A549 (cell line): ENCODE data around the gene CNTNAP5. TPM values are rescaled to one million over a fixed set of nuclear protein-coding genes. Genes with fewer than 3 reads are reported as not detected.

Experiments
- ATAC-seq, 2 experiments: fragments of 200-7000 bp in 1 of 2; fragments of >200 bp in 1 of 2; cut with Nextera tagmentation in 1 of 2; cut with Tn5 transposase in 1 of 2; 3 replicates each; pipeline versions ENCODE4 v1.8.0 to v1.9.1; 2018 to 2020; ENCODE audit warnings: mild to moderate bottlenecking in 1 of 2, moderate library complexity in 1 of 2
- CTCF ChIA-PET: fragments of 300-600 bp; sonication (Branson Sonifier 250); formaldehyde crosslinking; extraction: SDS; loops from one replicate; lab custom pipeline; 2021; ENCODE audit warnings: antibody characterized with exemption, inconsistent platforms; lab: Yijun Ruan, JAX
- POLR2A ChIA-PET: fragments of 350-600 bp; formaldehyde crosslinking; extraction: SDS; loops from one replicate; lab custom pipeline; 2021; ENCODE audit warnings: antibody characterized with exemption, inconsistent platforms; lab: Yijun Ruan, JAX
- DNase-seq, 2 experiments: peaks; one replicate each; pipeline versions ENCODE4 v3.0.0 to v3.0.0-alpha.2; 2011 to 2016; ENCODE audit warnings: low read depth in 1 of 2, low spot score in 1 of 2
- FAIRE-seq: peaks from 2 replicates; lab custom pipeline; 2011; peaks lifted over from hg19 to GRCh38; lab: Jason Lieb, UNC
- H3K27ac ChIP-seq, 2 experiments: fragments of >200 bp; sonication (Bioruptor Twin); formaldehyde crosslinking; 3 replicates each; pipeline ENCODE4 v1.5.1; 2016 to 2017
- H3K4me1 ChIP-seq: fragments of >200 bp; sonication (Bioruptor Twin); formaldehyde crosslinking; 3 replicates; pipeline ENCODE4 v1.6.1; 2016
- H3K4me2 ChIP-seq: fragments of >200 bp; sonication (Bioruptor Twin); formaldehyde crosslinking; 3 replicates; pipeline ENCODE4 v1.6.1; 2016
- H3K4me3 ChIP-seq: fragments of >200 bp; sonication (Bioruptor Twin); formaldehyde crosslinking; 3 replicates; pipeline ENCODE4 v1.5.1; 2016
- H3K9me3 ChIP-seq: fragments of >200 bp; sonication (Bioruptor Twin); formaldehyde crosslinking; 3 replicates; pipeline ENCODE4 v1.6.1; 2016
- CEBPB ChIP-seq, 2 experiments: fragments of >200 bp in 1 of 2; sonication (Bioruptor Twin) in 1 of 2; formaldehyde crosslinking in 1 of 2; IDR thresholded peaks; 2 replicates each; pipeline ENCODE4 v1.6.1; 2012 to 2016
- CHD2 ChIP-seq: fragments of 150-350 bp; IDR thresholded peaks from 2 replicates; pipeline ENCODE4 v1.6.1; 2014; ENCODE audit warnings: low read length; ENCODE audit not compliant: partially characterized antibody
- CHD4 ChIP-seq: fragments of 200-600 bp; sonication (generic); IDR thresholded peaks from 2 replicates; pipeline ENCODE4 v1.6.1; 2016; ENCODE audit warnings: antibody characterized with exemption, mild to moderate bottlenecking, borderline replicate concordance
- CTCF ChIP-seq: fragments of >200 bp; sonication (Bioruptor Twin); formaldehyde crosslinking; IDR thresholded peaks from 3 replicates; pipeline ENCODE4 v1.5.1; 2016
- EHF ChIP-seq: fragments of 250-450 bp; sonication (Bioruptor Pico); IDR thresholded peaks from 2 replicates; pipeline ENCODE4 v1.5.0; 2020; ENCODE audit warnings: mild to moderate bottlenecking
- ESRRA ChIP-seq: fragments of 150-350 bp; IDR thresholded peaks from 2 replicates; pipeline ENCODE4 v1.6.1; 2014; ENCODE audit warnings: mild to moderate bottlenecking, low read length, borderline replicate concordance
- FOSB ChIP-seq: fragments of 250-450 bp; sonication (Bioruptor Pico); IDR thresholded peaks from 2 replicates; pipeline ENCODE4 v1.5.0; 2020; ENCODE audit warnings: mild to moderate bottlenecking, moderate library complexity
- HDAC2 ChIP-seq: fragments of 200-600 bp; sonication (generic); IDR thresholded peaks from 2 replicates; pipeline ENCODE4 v1.6.1; 2016
- HEYL ChIP-seq: fragments of 250-450 bp; sonication (Bioruptor Pico); IDR thresholded peaks from 2 replicates; pipeline ENCODE4 v1.8.0; 2021; ENCODE audit warnings: mild to moderate bottlenecking, moderate library complexity
- HMGXB4 ChIP-seq: fragments of 250-450 bp; sonication (Bioruptor Pico); IDR thresholded peaks from 2 replicates; pipeline ENCODE4 v1.5.0; 2021; ENCODE audit warnings: mild to moderate bottlenecking, moderate library complexity, borderline replicate concordance
- HOXB5 ChIP-seq: fragments of 250-450 bp; sonication (Bioruptor Pico); IDR thresholded peaks from 2 replicates; pipeline ENCODE4 v1.5.0; 2020; ENCODE audit warnings: mild to moderate bottlenecking, moderate library complexity
- MAFK ChIP-seq: fragments of 450-650 bp; IDR thresholded peaks from 2 replicates; pipeline ENCODE4 v1.6.1; 2014; ENCODE audit not compliant: partially characterized antibody
- NPAS2 ChIP-seq: fragments of 250-450 bp; sonication (Bioruptor Pico); IDR thresholded peaks from 2 replicates; pipeline ENCODE4 v1.8.0; 2022; ENCODE audit warnings: mild to moderate bottlenecking, moderate library complexity, borderline replicate concordance
- NR3C1 ChIP-seq: fragments of >200 bp; sonication (Bioruptor Twin); formaldehyde crosslinking; IDR thresholded peaks from 3 replicates; pipeline ENCODE4 v1.6.1; 2017
- PBX3 ChIP-seq: IDR thresholded peaks from 2 replicates; pipeline ENCODE4 v1.6.1; 2012
- RCOR1 ChIP-seq: fragments of 150-350 bp; IDR thresholded peaks from 2 replicates; pipeline ENCODE4 v1.6.1; 2014; ENCODE audit warnings: antibody characterized with exemption, low read length, low read depth
- RFX5 ChIP-seq: fragments of 450-650 bp; IDR thresholded peaks from 2 replicates; pipeline ENCODE4 v1.7.1; 2014; ENCODE audit warnings: antibody characterized with exemption, mild to moderate bottlenecking, moderate library complexity
- SMC3 ChIP-seq: fragments of >200 bp; sonication (Bioruptor Twin); formaldehyde crosslinking; IDR thresholded peaks from 3 replicates; pipeline ENCODE4 v1.6.1; 2018; ENCODE audit warnings: inconsistent platforms
- TP53 ChIP-seq: fragments of 250-450 bp; sonication (Bioruptor Pico); IDR thresholded peaks from 2 replicates; pipeline ENCODE4 v1.5.0; 2021; ENCODE audit warnings: mild to moderate bottlenecking, moderate library complexity
- ZC3H11A ChIP-seq: fragments of 450-650 bp; IDR thresholded peaks from 2 replicates; pipeline ENCODE4 v1.6.1; 2014; ENCODE audit warnings: antibody characterized with exemption, mild to moderate bottlenecking
- ZFP36 ChIP-seq: fragments of 450-650 bp; IDR thresholded peaks from 2 replicates; pipeline ENCODE4 v1.6.1; 2014; ENCODE audit warnings: borderline replicate concordance; ENCODE audit not compliant: partially characterized antibody
- ZSCAN20 ChIP-seq: fragments of 250-450 bp; sonication (Bioruptor Pico); IDR thresholded peaks from 2 replicates; pipeline ENCODE4 v1.8.0; 2022; ENCODE audit warnings: mild to moderate bottlenecking, moderate library complexity
- WGBS: methylation state at CpG from one replicate; pipeline ENCODE4 v1.1.6; 2017; ENCODE audit errors: missing lambda C conversion rate; 5-methylcytosine and 5-hydroxymethylcytosine counted together
- polyA plus RNA-seq, 4 experiments: library from polyadenylated mRNA; depleted of rRNA in 3 of 4; stranded (reverse); fragments of >200 nt; fragmentation: RNase III in 1 of 4; extraction: RNeasy Plus Mini Kit Qiagen cat#74134 plus additional on column Dnase treatment in 1 of 4; gene quantifications; 2 replicates in 3 of 4; 3 replicates in 1 of 4; pipeline ENCODE4 v1.2.3, GENCODE V29; 2011 to 2017
- TF ChIP-seq, protein P1 (sequence below): fragments of >200 bp; sonication (Bioruptor Twin); formaldehyde crosslinking; IDR thresholded peaks from 2 replicates; pipeline ENCODE4 v1.6.1; 2016
- TF ChIP-seq, protein P2 (sequence below): fragments of >200 bp; sonication (Bioruptor Twin); formaldehyde crosslinking; IDR thresholded peaks from 3 replicates; pipeline ENCODE4 v1.6.1; 2016

The CNTNAP5 gene
- polyA plus RNA-seq, 2 of the 4 experiments (the other 2 are of a cell fraction): not detected

DNA sequence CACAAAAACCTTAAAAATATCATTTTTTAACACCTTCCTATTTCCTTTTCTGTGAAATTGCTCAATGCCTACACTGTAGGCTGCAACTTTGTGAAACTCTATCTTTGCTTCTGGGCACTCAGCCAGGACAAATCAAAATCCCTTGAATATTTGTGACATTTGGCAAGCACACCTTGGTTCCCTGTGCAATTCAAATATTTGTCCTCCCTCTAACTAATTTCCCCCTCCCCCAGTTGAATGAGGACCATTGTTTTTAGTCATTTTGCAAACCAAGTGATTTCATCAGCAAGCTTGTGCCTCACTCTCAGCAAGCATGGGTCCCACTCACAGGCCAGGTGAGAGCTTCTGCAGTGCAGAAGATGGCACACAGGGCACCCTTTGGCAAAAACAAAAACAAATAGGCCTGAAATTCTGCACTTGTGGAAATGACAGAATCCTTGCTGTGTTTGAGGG lies 541.5 kb downstream of the CNTNAP5 start:
- H3K4me3 ChIP-seq: no peak overlapping the region
- no peaks in the 10 kb centered on the region for H3K4me1 ChIP-seq
- ATAC-seq: no peak
- POLR2A ChIA-PET: no interaction called here
- H3K4me2 ChIP-seq: no peak overlapping the region
- no peak for FAIRE-seq
- CTCF ChIA-PET: no interaction called here
- TF ChIP-seq NPAS2 (CRISPR knock-in tag): no peak
- TF ChIP-seq CEBPB (IDR thresholded peaks at IDR 0.05): no peak
- no peak for TF ChIP-seq FOSB (CRISPR knock-in tag)
- TF ChIP-seq HOXB5: no peak
- no peak for TF ChIP-seq CHD2
- TF ChIP-seq ZFP36: no peak
- TF ChIP-seq CTCF: no peak
- H3K9me3 ChIP-seq: no peaks in the 10 kb centered on the region
- DNase-seq: no peak
- no peak overlapping the region for H3K27ac ChIP-seq

DNA sequence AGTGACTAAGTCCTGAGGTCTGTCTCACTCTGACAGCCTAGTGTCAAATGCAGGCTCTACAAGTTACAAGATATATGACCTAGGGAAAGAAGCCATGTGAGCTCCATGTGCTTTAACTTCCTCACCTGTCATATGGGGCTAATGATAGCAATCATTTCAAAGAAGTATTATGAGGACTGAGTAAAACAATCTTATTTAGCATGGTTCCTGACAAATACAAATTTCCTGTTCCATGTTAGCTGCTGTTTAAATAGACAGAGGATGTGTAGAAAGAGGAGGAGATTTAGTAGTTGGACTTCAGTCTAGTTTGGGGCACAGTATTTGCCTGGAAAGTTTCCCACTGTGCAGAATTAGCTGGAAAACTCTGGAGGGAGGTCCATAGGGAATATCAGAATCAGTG lies 545.8 kb downstream of the CNTNAP5 start:
- no peaks in the 10 kb centered on the region for H3K9me3 ChIP-seq
- ChIA-PET POLR2A (no interaction called here), CTCF (no interaction called here)
- H3K4me3 ChIP-seq: no peak overlapping the region
- no peak for ATAC-seq
- no peak overlapping the region for H3K27ac ChIP-seq
- no peak overlapping the region for H3K4me2 ChIP-seq
- TF ChIP-seq PBX3 (no peak), ZC3H11A (no peak), RCOR1 (no peak), ESRRA (no peak), NR3C1 (no peak)
- TF ChIP-seq, all 56 proteins: peak for 0
- DNase-seq (no peak), FAIRE-seq (no peak)
- H3K4me1 ChIP-seq: no peaks in the 10 kb centered on the region

- no peak for DNase-seq
- no peak overlapping the region for H3K4me3 ChIP-seq
- no peaks in the 10 kb centered on the region for H3K4me1 ChIP-seq
- no peaks in the 10 kb centered on the region for H3K9me3 ChIP-seq
- ChIA-PET POLR2A (no interaction called here), CTCF (no interaction called here)
- WGBS: 29% methylated on average over 3 of the region's 3 CpGs
- H3K27ac ChIP-seq: no peak overlapping the region
- peak; percentile 8 for TF ChIP-seq MAFK
- TF ChIP-seq ZC3H11A: no peak
- FAIRE-seq: no peak
- H3K4me2 ChIP-seq: no peak overlapping the region
- no peak for ATAC-seq
Observed at GRCh38 chr2:124571836-124572235, 546.7 kb downstream of the CNTNAP5 start.

GRCh38 chr2:124572934-124573634 lies 548.0 kb downstream of the CNTNAP5 start:
- no peaks in the 10 kb centered on the region for H3K4me1 ChIP-seq
- H3K27ac ChIP-seq: no peak overlapping the region
- WGBS: 25% methylated on average over 1 of the region's 1 CpG
- no peak overlapping the region for H3K4me2 ChIP-seq
- no peaks in the 10 kb centered on the region for H3K9me3 ChIP-seq
- POLR2A ChIA-PET: no interaction called here
- FAIRE-seq (no peak), DNase-seq (no peak), ATAC-seq (no peak)
- CTCF ChIA-PET: no interaction called here
- no peak overlapping the region for H3K4me3 ChIP-seq
- TF ChIP-seq EHF (no peak), CHD2 (no peak), TP53 (CRISPR knock-in tag) (no peak), CHD4 (no peak), HEYL (CRISPR knock-in tag) (no peak), ESRRA (no peak), FOSB (CRISPR knock-in tag) (no peak), SMC3 (no peak), RFX5 (no peak), ZSCAN20 (CRISPR knock-in tag) (no peak), HDAC2 (no peak), HOXB5 (no peak), HMGXB4 (CRISPR knock-in tag) (no peak)
- TF ChIP-seq, protein P1, sequence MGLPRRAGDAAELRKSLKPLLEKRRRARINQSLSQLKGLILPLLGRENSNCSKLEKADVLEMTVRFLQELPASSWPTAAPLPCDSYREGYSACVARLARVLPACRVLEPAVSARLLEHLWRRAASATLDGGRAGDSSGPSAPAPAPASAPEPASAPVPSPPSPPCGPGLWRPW: no peak
- TF ChIP-seq, protein P2, sequence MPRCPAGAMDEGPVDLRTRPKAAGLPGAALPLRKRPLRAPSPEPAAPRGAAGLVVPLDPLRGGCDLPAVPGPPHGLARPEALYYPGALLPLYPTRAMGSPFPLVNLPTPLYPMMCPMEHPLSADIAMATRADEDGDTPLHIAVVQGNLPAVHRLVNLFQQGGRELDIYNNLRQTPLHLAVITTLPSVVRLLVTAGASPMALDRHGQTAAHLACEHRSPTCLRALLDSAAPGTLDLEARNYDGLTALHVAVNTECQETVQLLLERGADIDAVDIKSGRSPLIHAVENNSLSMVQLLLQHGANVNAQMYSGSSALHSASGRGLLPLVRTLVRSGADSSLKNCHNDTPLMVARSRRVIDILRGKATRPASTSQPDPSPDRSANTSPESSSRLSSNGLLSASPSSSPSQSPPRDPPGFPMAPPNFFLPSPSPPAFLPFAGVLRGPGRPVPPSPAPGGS: no peak
